OCI-LY7 (cell line): ENCODE measurements around the gene CHST13. TPM values are rescaled to one million over a fixed set of nuclear protein-coding genes. Genes with fewer than 3 reads are reported as not detected.

Experiments used
- BruUV-seq: library from RNA; stranded (reverse); fragments of 400-500 nt; replicated peaks from 2 replicates; lab custom pipeline; 2021; lab: Mats Ljungman, UMichigan
- CTCF ChIA-PET: fragments of 300-600 bp; sonication (Branson Sonifier 250); formaldehyde crosslinking; loops from one replicate; lab custom pipeline; 2022; ENCODE audit warnings: antibody characterized with exemption; ENCODE audit not compliant: unreplicated experiment; lab: Charles Lee
- POLR2A ChIA-PET: fragments of 300-600 bp; sonication (Branson Sonifier 250); formaldehyde crosslinking; loops from one replicate; lab custom pipeline; 2022; ENCODE audit warnings: antibody characterized with exemption; lab: Charles Lee
- DNase-seq: peaks from one replicate; pipeline ENCODE4 v3.0.0-alpha.2; 2015; ENCODE audit warnings: low spot score
- H2AFZ ChIP-seq: fragments of 200-600 bp; sonication (generic), shearing (Covaris generic); 2 replicates; pipeline ENCODE4 v1.6.1; 2014; ENCODE audit warnings: mild to moderate bottlenecking, antibody characterized with exemption, low read length, moderate library complexity
- H3K27ac ChIP-seq: fragments of 200-600 bp; sonication (generic); 2 replicates; pipeline ENCODE4 v1.5.1; 2014; ENCODE audit warnings: mixed run types, low read depth, mild to moderate bottlenecking, moderate library complexity, low read length, inconsistent platforms; ENCODE audit not compliant: poor library complexity, severe bottlenecking
- H3K36me3 ChIP-seq: fragments of 200-600 bp; sonication (generic); 2 replicates; pipeline ENCODE4 v1.6.1; 2014; ENCODE audit warnings: mild to moderate bottlenecking, antibody characterized with exemption, low read length, moderate library complexity, mixed read lengths; ENCODE audit not compliant: insufficient read depth
- H3K4me1 ChIP-seq: fragments of 200-600 bp; sonication (generic); 2 replicates; pipeline ENCODE4 v1.5.1; 2014; ENCODE audit warnings: mild to moderate bottlenecking, low read length; ENCODE audit not compliant: insufficient read depth, poor library complexity, severe bottlenecking
- H3K4me2 ChIP-seq: fragments of 200-600 bp; sonication (generic); 2 replicates; pipeline ENCODE4 v1.6.1; 2014; ENCODE audit warnings: mild to moderate bottlenecking, low read length
- H3K4me3 ChIP-seq: fragments of 200-600 bp; sonication (generic); 2 replicates; pipeline ENCODE4 v1.5.1; 2014; ENCODE audit warnings: mild to moderate bottlenecking, low read depth, low read length; ENCODE audit not compliant: poor library complexity, severe bottlenecking
- H3K79me2 ChIP-seq: fragments of 200-600 bp; sonication (generic); 2 replicates; pipeline ENCODE4 v1.6.1; 2016; ENCODE audit warnings: low read depth, mild to moderate bottlenecking, low read length, moderate library complexity, mixed read lengths; ENCODE audit not compliant: insufficient read depth
- H3K9me2 ChIP-seq: fragments of 200-600 bp; sonication (generic); 2 replicates; pipeline ENCODE4 v1.6.1; 2016; ENCODE audit warnings: mild to moderate bottlenecking, low read length, mixed read lengths; ENCODE audit not compliant: insufficient read depth
- H3K9me3 ChIP-seq: fragments of 200-600 bp; sonication (generic); 2 replicates; pipeline ENCODE4 v1.6.1; 2014; ENCODE audit warnings: mild to moderate bottlenecking, mixed run types, low read length, mixed read lengths
- H4K20me1 ChIP-seq: fragments of 200-600 bp; sonication (generic); 2 replicates; pipeline ENCODE4 v1.6.1; 2014; ENCODE audit warnings: mild to moderate bottlenecking, antibody characterized with exemption, low read length, moderate library complexity, mixed read lengths; ENCODE audit not compliant: insufficient read depth
- EZH2phosphoT487 ChIP-seq: fragments of 200-600 bp; sonication (generic); IDR thresholded peaks from 2 replicates; pipeline ENCODE4 v1.6.1; 2018; ENCODE audit warnings: low read depth, borderline replicate concordance, mild to moderate bottlenecking, mixed run types, antibody characterized with exemption, low read length, moderate library complexity, mixed read lengths
- intact Hi-C: fragments of 100-400 bp; cut with micrococcal nuclease; formaldehyde crosslinking; loops from one replicate; pipeline ENCODE4 v1.10.0; 2022; ENCODE audit not compliant: unreplicated experiment
- total RNA-seq, 2 experiments: library from RNA; depleted of rRNA in 1 of 2; stranded (reverse); fragments of >200 nt in 1 of 2; shearing (Covaris generic) in 1 of 2; gene quantifications; 2 replicates each; pipeline ENCODE4 v1.2.3, GENCODE V29; 2014 to 2022
- TF ChIP-seq, protein P1 (sequence below): fragments of 200-600 bp; sonication (generic); conservative IDR thresholded peaks from 2 replicates; pipeline ENCODE4 v1.5.1; 2014; ENCODE audit warnings: mild to moderate bottlenecking, antibody characterized with exemption, low read length, moderate library complexity, mixed read lengths

Gene CHST13
- total RNA-seq, 2 experiments from 2014 or later: not detected

DNA sequence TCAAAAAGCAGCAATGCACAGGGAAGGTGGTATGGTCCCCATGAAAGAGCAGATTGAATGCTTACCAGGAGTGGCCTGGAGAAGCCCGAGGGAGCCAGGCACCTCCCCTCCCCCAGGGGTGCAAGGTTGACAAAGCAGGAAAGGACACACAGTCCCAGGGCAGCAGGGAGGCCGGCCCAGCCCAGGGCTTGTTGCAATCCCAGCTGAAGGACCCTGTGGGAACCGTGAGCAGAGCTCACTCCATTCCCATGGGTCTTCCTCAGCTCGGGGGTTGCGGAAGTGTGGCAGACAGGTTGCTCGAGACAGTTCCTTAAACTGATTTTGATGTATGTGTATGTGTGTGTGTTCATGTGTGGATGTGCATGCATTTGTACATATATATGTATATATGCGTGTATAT, 22.2 kb upstream of the CHST13 start:
- Histone ChIP-seq H3K4me2 (no peak overlapping the region), H3K27ac (no peak overlapping the region), H3K36me3 (no peaks in the 10 kb centered on the region), H2AFZ (no peak overlapping the region), H4K20me1 (no peaks in the 10 kb centered on the region), H3K9me2 (no peaks in the 10 kb centered on the region), H3K4me1 (peaks cover 35% of the 10 kb centered on the region), H3K4me3 (no peak overlapping the region), H3K79me2 (no peaks in the 10 kb centered on the region), H3K9me3 (no peaks in the 10 kb centered on the region)
- no peak for DNase-seq
- no TSS peak for BruUV-seq
- CTCF ChIA-PET: no interaction called here
- POLR2A ChIA-PET: no interaction called here
- TF ChIP-seq EZH2phosphoT487: no peak
- TF ChIP-seq, protein P1, sequence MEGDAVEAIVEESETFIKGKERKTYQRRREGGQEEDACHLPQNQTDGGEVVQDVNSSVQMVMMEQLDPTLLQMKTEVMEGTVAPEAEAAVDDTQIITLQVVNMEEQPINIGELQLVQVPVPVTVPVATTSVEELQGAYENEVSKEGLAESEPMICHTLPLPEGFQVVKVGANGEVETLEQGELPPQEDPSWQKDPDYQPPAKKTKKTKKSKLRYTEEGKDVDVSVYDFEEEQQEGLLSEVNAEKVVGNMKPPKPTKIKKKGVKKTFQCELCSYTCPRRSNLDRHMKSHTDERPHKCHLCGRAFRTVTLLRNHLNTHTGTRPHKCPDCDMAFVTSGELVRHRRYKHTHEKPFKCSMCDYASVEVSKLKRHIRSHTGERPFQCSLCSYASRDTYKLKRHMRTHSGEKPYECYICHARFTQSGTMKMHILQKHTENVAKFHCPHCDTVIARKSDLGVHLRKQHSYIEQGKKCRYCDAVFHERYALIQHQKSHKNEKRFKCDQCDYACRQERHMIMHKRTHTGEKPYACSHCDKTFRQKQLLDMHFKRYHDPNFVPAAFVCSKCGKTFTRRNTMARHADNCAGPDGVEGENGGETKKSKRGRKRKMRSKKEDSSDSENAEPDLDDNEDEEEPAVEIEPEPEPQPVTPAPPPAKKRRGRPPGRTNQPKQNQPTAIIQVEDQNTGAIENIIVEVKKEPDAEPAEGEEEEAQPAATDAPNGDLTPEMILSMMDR: no peak
- intact Hi-C loops: no loop called here

DNA sequence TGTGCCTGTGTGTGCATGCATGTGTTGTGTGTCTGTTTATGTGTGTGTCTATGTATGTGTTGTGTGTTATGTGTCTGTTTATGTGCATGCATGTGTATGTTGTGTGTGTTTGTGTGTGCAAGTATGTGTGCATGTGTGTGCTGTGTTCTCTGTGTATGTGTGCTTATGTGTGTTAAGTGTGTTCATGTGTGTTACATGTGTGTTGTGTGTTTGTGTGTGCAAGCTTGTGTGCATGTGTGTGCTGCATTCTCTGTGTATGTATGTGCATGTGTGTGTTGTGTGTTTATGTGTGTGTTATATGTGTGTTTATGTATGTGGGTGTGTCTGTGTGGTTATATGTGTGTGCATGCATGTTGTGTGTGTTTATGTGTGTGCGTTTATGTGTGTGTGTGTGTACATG, 21.3 kb upstream of the CHST13 start:
- Histone ChIP-seq H3K9me2 (no peaks in the 10 kb centered on the region), H3K27ac (no peak overlapping the region), H3K4me3 (no peak overlapping the region), H3K9me3 (no peaks in the 10 kb centered on the region), H2AFZ (no peak overlapping the region), H3K4me1 (peaks cover 25% of the 10 kb centered on the region), H4K20me1 (no peaks in the 10 kb centered on the region), H3K79me2 (no peaks in the 10 kb centered on the region), H3K36me3 (no peaks in the 10 kb centered on the region), H3K4me2 (no peak overlapping the region)
- intact Hi-C loops: no loop called here
- DNase-seq: no peak
- no peak for TF ChIP-seq EZH2phosphoT487
- TF ChIP-seq, protein P1: no peak
- POLR2A ChIA-PET: no interaction called here
- BruUV-seq: no TSS peak
- CTCF ChIA-PET: no interaction called here

DNA sequence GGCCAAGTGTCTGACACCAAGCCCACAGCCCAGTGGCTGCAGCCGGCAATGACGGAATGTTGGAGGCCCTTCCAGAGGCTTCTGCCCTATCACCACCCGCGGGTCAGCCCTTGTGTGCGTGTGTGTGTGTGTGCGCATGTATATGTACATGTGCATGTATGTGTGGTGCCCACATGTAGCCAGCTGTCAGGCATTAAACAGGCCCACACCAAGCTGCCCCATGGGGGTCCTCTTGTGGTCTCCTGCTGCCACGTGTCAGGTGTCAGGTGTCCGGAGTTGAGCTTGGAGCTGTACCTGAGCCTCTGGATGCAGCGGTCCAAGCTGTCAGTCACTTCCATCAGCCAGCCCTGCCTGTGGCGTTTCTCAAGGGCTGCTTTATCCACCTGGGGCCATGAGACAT, 20.3 kb upstream of the CHST13 start:
- Histone ChIP-seq H3K9me3 (no peaks in the 10 kb centered on the region), H3K4me3 (no peak overlapping the region), H3K79me2 (no peaks in the 10 kb centered on the region), H4K20me1 (no peaks in the 10 kb centered on the region), H2AFZ (no peak overlapping the region), H3K36me3 (no peaks in the 10 kb centered on the region), H3K4me1 (peaks cover 15% of the 10 kb centered on the region), H3K27ac (no peak overlapping the region), H3K9me2 (no peaks in the 10 kb centered on the region), H3K4me2 (no peak overlapping the region)
- POLR2A ChIA-PET: no interaction called here
- intact Hi-C loops: no loop called here
- no peak for TF ChIP-seq EZH2phosphoT487
- TF ChIP-seq, protein P1: no peak
- no peak for DNase-seq
- no TSS peak for BruUV-seq
- CTCF ChIA-PET: no interaction called here
